ENCODE data around the gene TMBIM1.
A peak's percentile ranks its signal among the peaks of the same experiment; 100 is the strongest.

Gene TMBIM1

DNA sequence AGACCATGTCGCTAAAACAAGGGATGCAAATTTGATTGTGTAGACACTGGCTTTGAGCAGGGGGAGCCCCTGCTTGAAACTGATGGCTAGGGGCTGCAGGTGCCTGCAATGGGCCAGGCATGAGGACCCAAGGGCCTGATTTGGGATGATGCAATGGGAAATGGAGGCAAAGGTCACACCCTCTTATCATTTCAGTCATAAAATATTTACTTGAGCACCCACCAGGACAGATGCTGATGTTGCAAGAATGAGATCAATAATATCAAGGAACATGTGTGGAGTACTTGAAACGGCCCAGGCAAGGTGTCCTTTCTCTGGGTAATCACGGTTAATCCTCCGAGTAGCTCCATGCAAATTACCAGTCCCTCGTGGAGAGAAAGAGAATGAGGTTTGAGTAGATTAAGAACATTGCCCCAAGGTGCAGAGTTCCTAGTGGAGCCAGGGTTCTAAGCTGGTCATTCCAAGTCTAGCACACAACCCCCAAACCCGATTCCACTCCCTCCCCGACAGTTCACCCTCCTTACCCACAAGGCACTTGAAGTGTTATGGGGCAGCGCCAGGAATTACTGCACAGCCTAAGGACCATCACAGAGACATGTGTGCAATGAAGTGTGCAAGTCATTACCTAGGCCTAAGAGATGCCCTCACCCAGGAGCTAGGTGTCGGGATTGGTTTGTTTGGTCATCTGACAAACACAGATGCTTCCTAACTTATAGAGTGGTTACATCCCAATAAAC lies 14.0 kb upstream of the TMBIM1 start:
- DNase-seq (ENCODE audit: low read depth): no peak
- TF ChIP-seq, protein P1, sequence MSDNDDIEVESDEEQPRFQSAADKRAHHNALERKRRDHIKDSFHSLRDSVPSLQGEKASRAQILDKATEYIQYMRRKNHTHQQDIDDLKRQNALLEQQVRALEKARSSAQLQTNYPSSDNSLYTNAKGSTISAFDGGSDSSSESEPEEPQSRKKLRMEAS (IDR thresholded peaks at IDR 0.05; ENCODE audit: low read depth, low read length): no peak
- TF ChIP-seq, protein P2, sequence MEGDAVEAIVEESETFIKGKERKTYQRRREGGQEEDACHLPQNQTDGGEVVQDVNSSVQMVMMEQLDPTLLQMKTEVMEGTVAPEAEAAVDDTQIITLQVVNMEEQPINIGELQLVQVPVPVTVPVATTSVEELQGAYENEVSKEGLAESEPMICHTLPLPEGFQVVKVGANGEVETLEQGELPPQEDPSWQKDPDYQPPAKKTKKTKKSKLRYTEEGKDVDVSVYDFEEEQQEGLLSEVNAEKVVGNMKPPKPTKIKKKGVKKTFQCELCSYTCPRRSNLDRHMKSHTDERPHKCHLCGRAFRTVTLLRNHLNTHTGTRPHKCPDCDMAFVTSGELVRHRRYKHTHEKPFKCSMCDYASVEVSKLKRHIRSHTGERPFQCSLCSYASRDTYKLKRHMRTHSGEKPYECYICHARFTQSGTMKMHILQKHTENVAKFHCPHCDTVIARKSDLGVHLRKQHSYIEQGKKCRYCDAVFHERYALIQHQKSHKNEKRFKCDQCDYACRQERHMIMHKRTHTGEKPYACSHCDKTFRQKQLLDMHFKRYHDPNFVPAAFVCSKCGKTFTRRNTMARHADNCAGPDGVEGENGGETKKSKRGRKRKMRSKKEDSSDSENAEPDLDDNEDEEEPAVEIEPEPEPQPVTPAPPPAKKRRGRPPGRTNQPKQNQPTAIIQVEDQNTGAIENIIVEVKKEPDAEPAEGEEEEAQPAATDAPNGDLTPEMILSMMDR (IDR thresholded peaks at IDR 0.05; ENCODE audit: low read depth, low read length): no peak
- TF ChIP-seq POLR2A (IDR thresholded peaks at IDR 0.05; ENCODE audit: extremely low read depth, insufficient read length): no peak
- no peak for TF ChIP-seq MYC (IDR thresholded peaks at IDR 0.05; ENCODE audit: low read depth, low read length)
- H3K4me3 ChIP-seq (ENCODE audit: low read depth, low read length): no peak overlapping the region

DNA sequence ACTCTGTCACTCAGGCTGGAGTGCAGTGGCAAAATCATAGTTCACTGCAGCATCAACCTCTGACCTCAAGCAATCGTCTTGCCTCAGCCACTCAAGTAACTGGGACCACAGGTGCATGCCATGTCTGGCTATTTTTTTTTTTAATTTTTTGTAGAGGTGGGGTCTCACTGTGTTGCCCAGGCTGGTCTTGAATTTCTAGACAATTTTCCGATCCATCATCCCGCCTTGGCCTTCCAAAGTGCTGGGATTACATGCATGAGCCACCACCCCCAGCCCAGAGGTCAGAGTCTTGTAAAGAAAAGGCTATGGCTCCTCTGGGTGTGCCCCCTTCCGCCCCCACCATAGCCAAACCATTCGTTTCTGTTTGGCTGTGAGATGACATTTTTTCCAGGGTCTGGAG lies 13.1 kb upstream of the TMBIM1 start:
- no peak for DNase-seq (ENCODE audit: low read depth)
- TF ChIP-seq MYC (IDR thresholded peaks at IDR 0.05; ENCODE audit: low read depth, low read length) (no peak), POLR2A (IDR thresholded peaks at IDR 0.05; ENCODE audit: extremely low read depth, insufficient read length) (no peak)
- TF ChIP-seq, protein P1 (IDR thresholded peaks at IDR 0.05; ENCODE audit: low read depth, low read length): no peak
- TF ChIP-seq, protein P2 (IDR thresholded peaks at IDR 0.05; ENCODE audit: low read depth, low read length): no peak
- H3K4me3 ChIP-seq (ENCODE audit: low read depth, low read length): no peak overlapping the region

DNA sequence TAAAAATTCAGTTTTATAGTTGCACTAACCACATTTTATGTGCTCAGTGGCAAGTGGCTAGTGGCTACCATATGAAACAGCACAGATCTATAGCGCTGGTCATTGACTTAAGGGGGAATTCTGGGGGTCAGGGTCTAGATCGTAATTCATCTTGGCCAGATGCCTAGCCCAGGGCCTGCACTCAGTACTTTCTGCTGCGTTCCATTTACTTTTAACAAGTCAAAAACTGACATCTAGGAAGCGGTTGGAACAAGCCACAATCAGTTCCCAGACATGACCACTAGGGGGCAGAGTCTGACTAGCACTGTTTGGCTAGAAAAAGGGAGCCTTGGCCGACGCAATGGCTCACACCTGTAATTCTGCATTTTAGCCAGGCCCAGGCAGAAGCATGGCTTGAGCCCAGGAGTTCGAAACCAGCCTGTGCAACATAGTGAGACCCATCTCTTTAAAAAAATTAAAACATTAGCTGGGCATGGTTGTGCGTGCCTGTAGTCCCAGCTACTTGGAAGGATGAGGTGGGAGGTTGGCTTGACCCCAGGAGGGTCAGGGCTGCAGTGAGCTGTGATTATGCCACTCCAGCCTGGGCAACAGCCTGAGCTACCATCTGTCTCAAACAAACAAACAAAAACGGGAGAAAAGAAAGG lies 9.0 kb upstream of the TMBIM1 start:
- TF ChIP-seq, protein P2 (IDR thresholded peaks at IDR 0.05; ENCODE audit: low read depth, low read length): peak; percentile 94
- TF ChIP-seq MYC (IDR thresholded peaks at IDR 0.05; ENCODE audit: low read depth, low read length): peak; percentile 55
- TF ChIP-seq, protein P1 (IDR thresholded peaks at IDR 0.05; ENCODE audit: low read depth, low read length): no peak
- no peak for TF ChIP-seq POLR2A (IDR thresholded peaks at IDR 0.05; ENCODE audit: extremely low read depth, insufficient read length)
- no peak overlapping the region for H3K4me3 ChIP-seq (ENCODE audit: low read depth, low read length)
- peak; percentile 95 for DNase-seq (ENCODE audit: low read depth)

DNA sequence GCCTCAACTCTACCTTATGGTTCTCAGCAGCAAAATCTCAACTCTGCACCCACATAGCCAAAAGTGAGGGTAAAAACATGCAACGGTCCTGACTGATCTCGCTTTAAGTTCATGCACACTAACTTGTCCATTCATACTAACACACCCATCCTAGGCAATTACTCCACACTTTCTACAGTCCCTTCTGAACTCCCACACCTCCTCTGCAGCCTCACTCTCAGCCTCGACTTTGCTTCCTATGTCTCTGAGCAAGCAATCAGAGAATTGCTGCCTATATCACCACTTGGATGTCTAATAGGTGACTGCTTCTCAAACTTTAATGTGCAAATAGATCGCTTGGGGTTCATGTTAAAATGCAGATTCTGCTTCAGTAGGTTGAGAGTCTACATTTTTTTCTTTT lies 7.8 kb upstream of the TMBIM1 start:
- no peak for DNase-seq (ENCODE audit: low read depth)
- H3K4me3 ChIP-seq (ENCODE audit: low read depth, low read length): no peak overlapping the region
- TF ChIP-seq, protein P1 (IDR thresholded peaks at IDR 0.05; ENCODE audit: low read depth, low read length): no peak
- no peak for TF ChIP-seq MYC (IDR thresholded peaks at IDR 0.05; ENCODE audit: low read depth, low read length)
- TF ChIP-seq, protein P2 (IDR thresholded peaks at IDR 0.05; ENCODE audit: low read depth, low read length): no peak
- TF ChIP-seq POLR2A (IDR thresholded peaks at IDR 0.05; ENCODE audit: extremely low read depth, insufficient read length): no peak

DNA sequence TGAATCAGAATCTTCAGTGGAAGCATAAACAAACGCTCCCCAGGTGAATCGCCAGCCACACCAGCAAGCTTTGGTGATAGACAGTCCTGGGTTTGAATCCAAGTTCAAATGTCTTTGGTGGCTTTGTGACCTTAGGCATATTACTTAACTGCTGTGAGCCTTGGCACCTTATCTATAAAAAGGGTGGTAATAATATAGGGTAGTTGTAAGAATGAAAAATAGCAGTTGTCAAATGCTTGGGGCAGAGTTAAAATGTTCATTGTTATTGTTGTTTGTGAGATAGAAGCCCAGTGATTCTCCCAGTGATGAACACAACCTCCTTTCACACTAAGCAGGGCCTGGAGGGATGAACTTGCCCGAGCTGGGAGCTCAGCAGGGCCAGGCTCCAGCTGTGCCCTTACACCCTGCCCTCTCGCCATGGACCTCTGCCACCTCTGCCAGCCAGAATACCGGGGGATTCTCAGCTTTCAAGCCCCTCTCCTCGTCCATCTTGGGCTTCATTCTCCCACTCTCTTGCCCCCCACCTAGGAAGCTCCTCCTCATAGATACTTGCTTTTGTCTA lies 6.1 kb upstream of the TMBIM1 start:
- no peak for DNase-seq (ENCODE audit: low read depth)
- TF ChIP-seq POLR2A (IDR thresholded peaks at IDR 0.05; ENCODE audit: extremely low read depth, insufficient read length): no peak
- TF ChIP-seq, protein P1 (IDR thresholded peaks at IDR 0.05; ENCODE audit: low read depth, low read length): no peak
- TF ChIP-seq MYC (IDR thresholded peaks at IDR 0.05; ENCODE audit: low read depth, low read length): no peak
- TF ChIP-seq, protein P2 (IDR thresholded peaks at IDR 0.05; ENCODE audit: low read depth, low read length): no peak
- H3K4me3 ChIP-seq (ENCODE audit: low read depth, low read length): no peak overlapping the region

Measured in NB4 (cell line).